Stimulated activated CD4-positive, alpha-beta T cell treated with anti-CD3 and anti-CD28 coated beads, Interleukin-1b, Interleukin-23, amount 100 ng/mL, for 48 hours (primary cell): Measurements from ENCODE around the gene SND1.
A peak's percentile ranks its signal among the peaks of the same experiment; 100 is the strongest.
"Not testable (repeated sequence)": the region's sequence is repeated elsewhere in the genome, so short reads cannot be mapped to it uniquely, and the experiment has no call there.

Experiments used
- DNase-seq: peaks from one replicate; pipeline ENCODE4 v3.0.0-alpha.2; 2020

Gene SND1

DNA sequence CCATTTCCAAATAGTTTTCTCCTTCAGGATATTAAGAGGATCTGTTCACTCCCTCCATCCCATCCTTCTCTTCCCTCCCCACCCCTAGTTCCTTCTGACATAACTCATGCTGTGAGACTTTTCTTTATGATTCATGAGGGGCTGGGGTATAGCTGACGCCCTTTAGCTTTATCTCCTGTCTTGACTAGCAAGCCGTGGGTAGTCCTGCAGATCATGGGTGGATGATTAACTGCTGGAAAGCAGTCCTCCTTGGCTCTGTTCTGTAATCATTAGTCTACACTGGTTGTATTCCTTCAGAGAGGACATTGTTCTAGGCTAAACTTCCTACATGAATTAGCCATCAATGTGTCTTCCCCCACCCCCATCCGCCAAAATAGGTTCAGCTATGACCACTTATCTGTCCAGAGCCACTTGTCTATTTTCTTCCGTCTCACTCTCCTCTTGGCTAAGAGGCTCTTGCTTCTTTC is 243.9 kb downstream of the SND1 start:
- DNase-seq: no peak

DNA sequence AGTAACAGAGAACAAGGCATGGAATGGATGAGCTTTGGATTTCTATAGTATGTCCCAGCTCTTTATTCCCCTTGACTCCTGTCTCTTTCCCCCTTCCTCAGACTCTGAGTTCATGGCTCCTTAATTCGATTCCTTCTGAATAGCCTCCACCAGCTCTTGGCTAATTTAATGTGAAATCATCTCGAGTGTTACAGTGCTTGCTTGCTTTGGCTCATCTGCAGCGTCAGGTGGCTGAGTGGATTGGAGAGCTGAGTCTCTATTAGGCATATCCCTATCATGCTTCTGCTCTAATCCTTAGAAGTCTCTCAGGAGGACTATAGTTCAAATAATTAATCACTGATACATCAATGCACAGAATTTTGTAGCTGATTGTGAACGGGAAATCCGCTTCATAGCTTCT is 244.7 kb downstream of the SND1 start:
- no peak for DNase-seq

GRCh38 chr7:127897704-127898454 is 245.9 kb downstream of the SND1 start:
- DNase-seq: peak; percentile 51

DNA sequence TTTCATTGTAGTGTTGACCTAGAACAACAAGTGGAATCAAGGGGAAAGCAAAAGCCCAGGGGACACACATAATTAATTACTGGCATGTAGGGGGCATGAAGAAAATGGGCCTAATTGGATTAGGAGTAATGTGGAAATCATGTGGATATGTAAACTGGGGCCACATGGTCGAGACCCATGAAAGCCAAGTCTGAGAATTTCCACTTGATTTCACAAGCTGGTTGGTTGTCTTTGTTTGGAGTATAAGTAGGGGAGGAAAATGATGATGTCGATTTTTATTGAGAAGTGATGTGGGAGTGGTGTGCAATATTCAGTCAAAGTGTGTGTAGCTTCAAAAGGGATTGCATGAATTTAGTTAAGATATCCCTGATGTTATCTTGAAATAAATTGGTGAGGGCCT is 247.4 kb downstream of the SND1 start:
- DNase-seq: no peak

DNA sequence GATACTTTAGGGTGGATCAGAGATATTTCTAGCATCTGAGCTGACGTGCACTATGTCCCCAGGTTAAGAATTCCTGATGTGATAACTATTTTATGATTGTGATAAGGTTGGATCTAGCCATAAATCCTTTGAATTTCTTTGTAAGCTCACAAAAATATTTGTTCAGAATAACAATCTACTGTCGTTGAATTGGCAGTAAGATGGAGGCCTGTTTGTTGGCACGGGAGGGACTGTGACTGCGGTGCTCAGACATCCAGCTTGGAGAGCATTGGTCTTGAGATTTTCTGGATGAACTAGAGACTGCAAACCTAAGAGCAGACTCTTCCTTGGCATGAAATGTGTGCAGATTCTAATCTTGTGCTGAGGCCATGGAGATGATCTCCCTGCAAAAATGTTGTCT is 248.1 kb downstream of the SND1 start:
- DNase-seq: no peak

DNA sequence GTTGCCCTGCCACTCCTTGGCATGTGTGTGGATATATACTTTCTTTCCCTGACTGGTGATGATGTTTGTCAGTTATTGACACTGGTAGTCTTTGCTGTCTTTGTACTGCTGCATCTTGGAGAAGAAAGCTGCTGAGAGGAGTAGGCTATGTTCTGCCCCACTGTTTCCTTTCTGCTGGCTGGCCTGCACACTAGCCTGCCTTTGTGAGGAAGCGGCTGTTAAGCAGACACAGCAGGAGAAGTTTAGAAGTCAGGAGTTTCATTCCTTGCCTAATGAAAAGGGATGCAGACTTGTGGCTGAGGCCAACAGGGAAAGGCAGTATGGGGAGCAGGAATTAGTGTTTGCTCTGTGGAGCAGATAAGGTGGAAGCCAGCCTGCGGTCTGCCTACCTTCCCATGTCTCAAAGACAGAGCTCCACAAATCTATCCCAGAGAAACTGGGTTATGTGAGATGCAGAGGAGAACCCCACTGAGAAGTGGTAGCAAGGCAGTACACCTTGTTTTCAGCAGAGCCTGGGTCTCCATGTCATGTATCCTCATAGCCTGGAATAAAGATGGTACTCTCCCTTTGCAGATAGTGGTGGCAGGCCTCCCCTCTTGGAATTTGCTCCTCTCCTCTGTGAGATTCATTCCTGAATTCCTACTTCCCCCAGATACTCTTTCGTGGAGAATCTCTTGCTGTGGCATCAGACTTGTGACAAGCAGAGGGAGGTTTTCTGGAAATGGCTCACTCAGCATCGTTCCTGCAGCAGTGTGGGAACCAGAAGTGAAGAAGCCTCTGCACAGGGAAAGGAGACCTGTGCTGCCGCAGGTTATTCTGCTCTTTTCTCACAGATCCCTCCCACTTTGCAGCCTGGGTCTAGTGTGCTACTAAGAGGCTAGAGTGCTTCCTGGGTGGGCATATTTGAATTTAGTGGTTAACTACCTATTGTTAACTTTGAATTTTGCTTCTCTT is 249.0 kb downstream of the SND1 start:
- DNase-seq: no peak

GRCh38 chr7:127901895-127902703 is 250.1 kb downstream of the SND1 start:
- no peak for DNase-seq

GRCh38 chr7:127902753-127903152 is 250.8 kb downstream of the SND1 start:
- not testable (repeated sequence) for DNase-seq

DNA sequence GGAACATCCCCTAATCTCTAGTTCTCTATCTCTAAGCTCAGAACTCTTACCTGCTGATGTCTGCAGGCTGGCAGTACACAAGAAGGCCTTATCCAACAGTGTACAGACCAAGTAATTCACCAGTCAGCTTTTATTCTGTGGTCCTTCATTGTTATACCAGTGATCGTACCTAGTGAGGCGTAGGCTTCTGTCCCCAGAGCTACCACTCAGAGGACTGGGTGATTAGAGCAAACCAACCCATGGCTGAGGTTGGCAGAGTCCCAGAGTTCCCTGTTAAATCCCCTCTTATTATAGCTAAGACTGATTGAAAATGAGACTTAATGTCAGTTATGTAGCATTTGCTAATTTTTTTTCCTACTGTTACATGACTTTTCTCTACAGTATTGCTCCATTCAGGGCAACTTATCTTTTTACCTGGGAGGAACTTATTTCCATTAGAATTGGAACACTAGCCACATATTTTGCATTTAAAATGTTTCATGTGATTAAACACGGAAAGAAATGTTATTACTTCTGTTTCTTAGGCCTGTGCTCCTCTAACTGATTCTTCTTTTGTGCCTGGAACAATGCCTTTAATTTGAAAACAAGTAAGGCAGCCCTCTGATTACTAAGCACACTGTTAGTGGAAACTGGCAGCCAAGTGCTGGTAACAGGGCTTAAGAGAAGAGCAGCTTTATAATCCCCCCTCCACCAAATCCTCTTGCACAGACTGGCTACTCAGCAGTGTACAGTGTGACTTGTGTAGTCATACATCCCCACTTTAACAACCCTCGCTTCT is 252.1 kb downstream of the SND1 start:
- no peak for DNase-seq

- DNase-seq: no peak
Measured at GRCh38 chr7:127904670-127904985, 252.6 kb downstream of the SND1 start.

GRCh38 chr7:127905021-127905420 is 253.0 kb downstream of the SND1 start:
- no peak for DNase-seq

DNA sequence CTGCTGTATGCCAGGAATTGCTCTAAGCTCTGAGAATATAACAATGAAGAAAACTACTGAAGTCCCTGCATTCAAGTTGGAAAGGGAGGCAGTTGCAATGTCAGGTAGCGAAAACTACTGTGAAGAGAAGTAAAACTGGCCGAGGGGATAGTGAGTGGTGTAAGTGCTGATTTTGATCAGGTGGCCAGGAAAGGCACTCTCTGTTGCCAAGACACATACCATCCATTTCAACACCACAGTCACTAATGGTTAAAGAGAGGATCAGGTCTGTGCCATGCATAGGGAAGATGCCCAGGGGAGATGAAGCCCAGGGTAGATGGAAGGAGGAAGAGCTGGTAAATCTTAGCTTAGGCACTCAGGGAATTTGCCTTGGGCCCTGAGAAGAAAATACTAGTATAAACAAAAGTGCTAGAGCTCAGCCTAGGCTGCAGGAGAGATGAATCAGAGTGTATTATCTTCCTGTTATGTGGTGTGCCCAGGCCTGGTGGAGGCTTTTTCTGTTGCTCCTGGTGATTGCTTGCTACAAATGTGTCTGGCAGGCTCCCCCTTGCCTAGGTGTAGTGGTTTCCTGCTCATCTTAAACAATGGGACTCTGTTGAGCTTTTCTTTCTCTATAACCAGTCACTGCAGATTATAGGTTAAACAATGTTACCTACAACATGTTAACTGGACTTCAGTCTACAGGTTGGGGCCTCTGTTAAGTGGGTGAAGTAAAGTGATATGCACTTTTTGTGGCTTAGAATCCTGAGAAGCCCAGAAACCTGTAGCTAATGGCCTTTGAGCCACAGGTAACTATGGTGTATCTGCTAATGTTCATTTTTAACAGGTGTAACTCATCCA is 253.7 kb downstream of the SND1 start:
- DNase-seq: peak; percentile 37

GRCh38 chr7:127907110-127908040 is 255.4 kb downstream of the SND1 start:
- DNase-seq: no peak

GRCh38 chr7:127908430-127909258 is 256.6 kb downstream of the SND1 start:
- no peak for DNase-seq

GRCh38 chr7:127909424-127910152 is 257.6 kb downstream of the SND1 start:
- no peak for DNase-seq

DNA sequence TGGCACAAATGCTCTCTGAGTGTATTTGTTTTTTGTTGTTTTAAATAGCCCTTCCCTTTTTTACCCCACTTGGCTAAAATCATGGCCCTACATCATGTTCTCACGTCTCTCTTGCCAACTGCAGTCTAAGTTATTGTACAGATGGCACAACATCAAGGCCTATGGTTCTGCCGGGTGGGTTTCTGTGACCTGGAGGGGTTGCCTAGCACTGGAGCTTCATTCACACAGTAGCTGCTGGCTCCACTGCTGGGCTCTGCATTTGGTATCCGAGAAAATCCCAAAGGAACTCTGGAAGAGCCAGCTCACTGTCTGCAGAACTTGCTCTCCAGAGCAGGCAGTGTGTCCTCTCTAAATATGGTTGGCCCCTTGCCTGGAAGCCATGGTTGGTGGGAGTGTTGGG is 258.7 kb downstream of the SND1 start:
- DNase-seq: no peak

GRCh38 chr7:127911968-127912511 is 260.0 kb downstream of the SND1 start:
- DNase-seq: no peak

DNA sequence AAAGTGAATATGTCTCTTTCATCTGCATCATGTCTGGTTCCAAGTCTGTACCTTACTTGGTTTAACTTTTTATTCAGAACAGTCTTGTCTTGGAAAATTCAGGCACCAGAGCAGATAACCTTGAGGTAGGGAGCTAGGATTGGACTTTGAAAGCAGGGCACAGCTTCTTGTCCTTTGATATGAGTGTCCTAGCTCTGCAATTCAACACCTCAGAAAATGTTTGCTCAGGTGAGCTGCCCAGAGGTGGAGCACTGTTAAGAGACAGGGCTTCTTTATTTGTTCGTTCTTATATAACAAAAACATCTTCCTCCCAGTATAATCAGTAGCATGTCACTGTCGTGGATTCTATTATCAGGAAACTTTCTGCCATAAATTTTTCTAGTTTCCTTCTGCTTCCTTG is 260.9 kb downstream of the SND1 start:
- DNase-seq: no peak
